ENCODE data around the gene MYF6.

DNA sequence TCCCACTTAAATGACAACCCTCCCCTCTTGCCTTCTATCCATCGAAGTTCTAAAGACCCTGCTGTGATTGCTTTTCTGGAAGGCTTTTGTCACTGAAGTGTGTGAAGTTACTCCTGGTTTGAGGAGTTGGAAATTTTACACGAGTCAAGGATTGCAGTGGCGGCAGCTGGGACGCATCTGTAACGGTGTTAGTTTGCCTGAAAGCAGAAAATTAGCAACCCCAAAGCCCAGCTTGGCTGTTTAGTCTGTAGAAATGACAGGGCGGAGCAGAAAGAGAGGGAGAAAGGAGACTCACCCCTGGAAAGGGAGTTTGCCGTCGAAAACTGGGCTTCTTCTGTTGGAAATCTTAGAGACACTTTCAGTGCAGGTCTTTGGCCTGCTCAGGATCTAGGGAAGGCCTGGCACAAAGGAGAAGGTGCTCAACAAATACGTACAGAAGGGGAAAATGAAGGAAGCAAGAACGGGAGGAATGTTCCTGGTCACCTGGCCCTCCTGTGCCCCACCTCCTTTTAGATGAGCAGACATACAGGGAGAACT, 8.3 kb downstream of the MYF6 start:
- TF ChIP-seq POLR2A (IDR thresholded peaks at IDR 0.05) (no peak), CTCF (IDR thresholded peaks at IDR 0.05) (no peak)

Measured in suprapubic skin (tissue), 3 donors.